Parathyroid adenoma (tissue), 2 donors: ENCODE results near the gene ARHGAP23.

Experiments
- H2AFZ ChIP-seq: fragments of 300-600 bp; sonication (generic); one replicate; pipeline ENCODE4 v1.7.0; 2017; ENCODE audit warnings: antibody characterized with exemption, mild to moderate bottlenecking
- H3K27ac ChIP-seq: fragments of 300-600 bp; sonication (generic); one replicate; pipeline ENCODE4 v1.7.0; 2017
- H3K27me3 ChIP-seq: fragments of 300-600 bp; sonication (generic); one replicate; pipeline ENCODE4 v1.7.0; 2017; ENCODE audit warnings: low read length; ENCODE audit not compliant: control insufficient read depth, insufficient read depth
- H3K36me3 ChIP-seq: fragments of 300-600 bp; sonication (generic); one replicate; pipeline ENCODE4 v1.7.0; 2017; ENCODE audit warnings: low read length; ENCODE audit not compliant: control insufficient read depth, insufficient read depth
- H3K4me1 ChIP-seq: fragments of 300-600 bp; sonication (generic); one replicate; pipeline ENCODE4 v1.7.0; 2017; ENCODE audit warnings: control low read depth
- H3K4me2 ChIP-seq: fragments of 300-600 bp; sonication (generic); one replicate; pipeline ENCODE4 v1.7.0; 2017; ENCODE audit warnings: low read length
- H3K4me3 ChIP-seq: fragments of 300-600 bp; sonication (generic); one replicate; pipeline ENCODE4 v1.7.0; 2017; ENCODE audit warnings: low read depth, low read length
- H3K79me2 ChIP-seq: fragments of 300-600 bp; sonication (generic); one replicate; pipeline ENCODE4 v1.7.0; 2017; ENCODE audit warnings: control low read depth
- H3K9ac ChIP-seq: fragments of 300-600 bp; sonication (generic); one replicate; pipeline ENCODE4 v1.7.0; 2017; ENCODE audit warnings: mild to moderate bottlenecking
- H3K9me3 ChIP-seq: fragments of 300-600 bp; sonication (generic); one replicate; pipeline ENCODE4 v1.7.0; 2017; ENCODE audit warnings: low read length; ENCODE audit not compliant: control insufficient read depth
- CTCF ChIP-seq: fragments of 300-600 bp; sonication (generic); IDR thresholded peaks from one replicate; pipeline ENCODE4 v1.7.0; 2017; ENCODE audit warnings: antibody characterized with exemption, mild to moderate bottlenecking
- donor health status: primary hyperparathyroidism.

Gene ARHGAP23

GRCh38 chr17:38461683-38462082 lies 33.4 kb downstream of the ARHGAP23 start:
- Histone ChIP-seq H3K4me1 (peaks cover 8% of the 10 kb centered on the region), H3K36me3 (no peaks in the 10 kb centered on the region), H3K27ac (no peak overlapping the region), H3K9me3 (no peaks in the 10 kb centered on the region), H3K9ac (no peak overlapping the region), H3K27me3 (no peaks in the 10 kb centered on the region), H2AFZ (no peak overlapping the region), H3K79me2 (no peaks in the 10 kb centered on the region), H3K4me3 (no peak overlapping the region), H3K4me2 (no peak overlapping the region)
- no peak for TF ChIP-seq CTCF

- Histone ChIP-seq H3K27me3 (no peaks in the 10 kb centered on the region), H3K79me2 (peaks cover 2% of the 10 kb centered on the region), H3K9me3 (no peaks in the 10 kb centered on the region), H2AFZ (no peak overlapping the region), H3K9ac (no peak overlapping the region), H3K4me2 (no peak overlapping the region), H3K4me1 (peaks cover 8% of the 10 kb centered on the region), H3K27ac (no peak overlapping the region), H3K36me3 (no peaks in the 10 kb centered on the region), H3K4me3 (no peak overlapping the region)
- TF ChIP-seq CTCF, result no peak
Measured at GRCh38 chr17:38463451-38463858, 35.2 kb downstream of the ARHGAP23 start.

GRCh38 chr17:38464251-38464722 lies 36.0 kb downstream of the ARHGAP23 start:
- no peaks in the 10 kb centered on the region for H3K27me3 ChIP-seq
- no peaks in the 10 kb centered on the region for H3K36me3 ChIP-seq
- peaks cover 2% of the 10 kb centered on the region for H3K79me2 ChIP-seq
- no peak for TF ChIP-seq CTCF
- H3K4me3 ChIP-seq, result no peak overlapping the region
- no peak overlapping the region for H3K4me2 ChIP-seq
- no peak overlapping the region for H3K9ac ChIP-seq
- peak overlapping the region; percentile 54 for H3K27ac ChIP-seq
- H3K4me1 ChIP-seq, result peaks cover 8% of the 10 kb centered on the region
- H2AFZ ChIP-seq, result peak overlapping the region; percentile 33
- H3K9me3 ChIP-seq, result no peaks in the 10 kb centered on the region

- Histone ChIP-seq H3K4me1 (peaks cover 8% of the 10 kb centered on the region), H3K9ac (no peak overlapping the region), H3K27me3 (no peaks in the 10 kb centered on the region), H3K27ac (peak overlapping the region; percentile 54), H3K4me3 (no peak overlapping the region), H3K9me3 (no peaks in the 10 kb centered on the region), H3K36me3 (no peaks in the 10 kb centered on the region), H3K4me2 (no peak overlapping the region), H2AFZ (peak overlapping the region; percentile 33), H3K79me2 (peaks cover 2% of the 10 kb centered on the region)
- TF ChIP-seq CTCF, result no peak
Measured at GRCh38 chr17:38464723-38465390, 36.6 kb downstream of the ARHGAP23 start.
